Measurements from ENCODE around the gene TARS1. TPM values are rescaled to one million over a fixed set of nuclear protein-coding genes. Genes with fewer than 3 reads are reported as not detected.

The TARS1 gene
- total RNA-seq (2021) (324 and 333 TPM in 2 replicates), Bru-seq, nascent RNA (percentile 97 among the genes with signal in this experiment), BruChase-seq, experiment 1, labeled RNA remaining after a 2-hour chase (percentile 96 among the genes with signal in this experiment), BruChase-seq, experiment 2, labeled RNA remaining after a 6-hour chase (percentile 98 among the genes with signal in this experiment)
- long read RNA-seq, full-length matches to known transcripts = 484 of 554 reads
- long read RNA-seq, partial matches to known transcripts = 43 of 554 reads
- long read RNA-seq, other reads (novel, unspliced or antisense) = 27 of 554 reads

DNA sequence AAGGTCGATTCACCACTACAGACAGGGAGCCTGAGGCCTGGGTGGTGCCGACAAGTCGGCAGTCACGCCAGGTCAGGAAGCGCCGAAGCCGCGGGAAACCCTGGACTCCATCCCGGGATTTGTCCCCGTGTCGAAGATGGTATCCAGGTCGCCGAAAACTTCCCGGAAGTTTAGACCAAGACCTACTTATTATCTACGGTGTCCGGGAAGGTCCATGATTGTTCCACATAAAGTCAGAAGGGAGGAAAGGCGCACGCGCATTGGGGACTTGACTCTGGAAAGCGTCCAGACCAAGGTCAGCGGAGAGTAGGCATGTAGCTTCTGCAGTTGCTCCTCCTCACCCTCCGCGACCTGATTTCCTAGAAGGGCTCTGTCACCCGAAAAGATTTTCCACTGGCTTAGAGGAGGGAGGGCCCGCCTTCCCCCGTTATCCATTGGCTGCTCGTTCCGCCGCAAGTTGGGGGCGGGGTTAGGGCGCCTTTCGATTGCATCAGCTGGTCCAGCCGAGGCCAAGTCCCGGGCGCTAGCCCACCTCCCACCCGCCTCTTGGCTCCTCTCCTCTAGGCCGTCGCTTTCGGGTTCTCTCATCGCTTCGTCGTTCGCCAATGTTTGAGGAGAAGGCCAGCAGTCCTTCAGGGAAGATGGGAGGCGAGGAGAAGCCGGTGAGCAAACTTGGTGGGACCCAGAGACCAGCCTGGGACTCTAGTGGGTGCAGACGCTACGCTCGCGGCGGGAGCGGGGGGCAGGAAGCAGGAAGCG lies at the start of gene TARS1:
Gene TARS1, plus strand, starts transcription at position 484 of the 759 bp plus-strand sequence. Its CDS starts 122 bp downstream, at position 606.
- Histone ChIP-seq H3K27ac (ENCODE audit: low read depth, low read length, poor library complexity, severe bottlenecking) (peak within 1 kb of the TSS; percentile 96), H3K4me1 (ENCODE audit: insufficient read depth, low read length, poor library complexity, severe bottlenecking) (peaks cover 17% of the 10 kb centered on the region), H3K4me3 (ENCODE audit: low read depth, low read length, poor library complexity, severe bottlenecking) (peak within 1 kb of the TSS; percentile 74), H3K9me3 (ENCODE audit: low read depth, low read length, poor library complexity, severe bottlenecking) (no peaks in the 10 kb centered on the region), H3K36me3 (ENCODE audit: insufficient read depth, low read length, poor library complexity, severe bottlenecking) (peaks cover 19% of the 10 kb centered on the region), H3K27me3 (replicated peaks; ENCODE audit: insufficient read depth, low read depth, low read length, poor library complexity) (no peaks in the 10 kb centered on the region)
- intact Hi-C loops (cut with micrococcal nuclease; ENCODE audit: unreplicated experiment) = no loop called here
- DNase-seq (ENCODE audit: low spot score) = peak; percentile 99
- TF ChIP-seq, protein P1, sequence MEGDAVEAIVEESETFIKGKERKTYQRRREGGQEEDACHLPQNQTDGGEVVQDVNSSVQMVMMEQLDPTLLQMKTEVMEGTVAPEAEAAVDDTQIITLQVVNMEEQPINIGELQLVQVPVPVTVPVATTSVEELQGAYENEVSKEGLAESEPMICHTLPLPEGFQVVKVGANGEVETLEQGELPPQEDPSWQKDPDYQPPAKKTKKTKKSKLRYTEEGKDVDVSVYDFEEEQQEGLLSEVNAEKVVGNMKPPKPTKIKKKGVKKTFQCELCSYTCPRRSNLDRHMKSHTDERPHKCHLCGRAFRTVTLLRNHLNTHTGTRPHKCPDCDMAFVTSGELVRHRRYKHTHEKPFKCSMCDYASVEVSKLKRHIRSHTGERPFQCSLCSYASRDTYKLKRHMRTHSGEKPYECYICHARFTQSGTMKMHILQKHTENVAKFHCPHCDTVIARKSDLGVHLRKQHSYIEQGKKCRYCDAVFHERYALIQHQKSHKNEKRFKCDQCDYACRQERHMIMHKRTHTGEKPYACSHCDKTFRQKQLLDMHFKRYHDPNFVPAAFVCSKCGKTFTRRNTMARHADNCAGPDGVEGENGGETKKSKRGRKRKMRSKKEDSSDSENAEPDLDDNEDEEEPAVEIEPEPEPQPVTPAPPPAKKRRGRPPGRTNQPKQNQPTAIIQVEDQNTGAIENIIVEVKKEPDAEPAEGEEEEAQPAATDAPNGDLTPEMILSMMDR (conservative IDR thresholded peaks at IDR 0.05; ENCODE audit: low read depth, low read length) = no peak
- TF ChIP-seq EZH2 (IDR thresholded peaks at IDR 0.05; ENCODE audit: borderline replicate concordance, low read depth, low read length, poor library complexity, severe bottlenecking) = no peak
- POLR2A ChIA-PET (ENCODE audit: low non-redundant PET) = interaction anchor here (0.7 kb wide), 1 partner anchor 160 kb away, joined by 3 read pairs; no protein-coding TSS in a partner anchor
- CTCF ChIA-PET = interaction anchor here (1.0 kb wide), 1 partner anchor 529 kb away, joined by 3 read pairs; no protein-coding TSS in a partner anchor
- BruUV-seq (replicated peaks) = no TSS peak

GRCh38 chr5:33398501-33398900 lies 42.3 kb upstream of the TARS1 start:
- no peaks in the 10 kb centered on the region for H3K36me3 ChIP-seq (ENCODE audit: insufficient read depth, low read length, poor library complexity, severe bottlenecking)
- H3K4me1 ChIP-seq (ENCODE audit: insufficient read depth, low read length, poor library complexity, severe bottlenecking) = no peaks in the 10 kb centered on the region
- H3K27ac ChIP-seq (ENCODE audit: low read depth, low read length, poor library complexity, severe bottlenecking) = no peak overlapping the region
- BruUV-seq (replicated peaks) = no TSS peak
- no peaks in the 10 kb centered on the region for H3K9me3 ChIP-seq (ENCODE audit: low read depth, low read length, poor library complexity, severe bottlenecking)
- intact Hi-C loops (cut with micrococcal nuclease; ENCODE audit: unreplicated experiment) = no loop called here
- no peak overlapping the region for H3K4me3 ChIP-seq (ENCODE audit: low read depth, low read length, poor library complexity, severe bottlenecking)
- CTCF ChIA-PET = no interaction called here
- no peaks in the 10 kb centered on the region for H3K27me3 ChIP-seq (replicated peaks; ENCODE audit: insufficient read depth, low read depth, low read length, poor library complexity)
- TF ChIP-seq EZH2 (IDR thresholded peaks at IDR 0.05; ENCODE audit: borderline replicate concordance, low read depth, low read length, poor library complexity, severe bottlenecking) = no peak
- TF ChIP-seq, protein P1 (conservative IDR thresholded peaks at IDR 0.05; ENCODE audit: low read depth, low read length) = no peak
- no peak for DNase-seq (ENCODE audit: low spot score)
- POLR2A ChIA-PET (ENCODE audit: low non-redundant PET) = no interaction called here

DNA sequence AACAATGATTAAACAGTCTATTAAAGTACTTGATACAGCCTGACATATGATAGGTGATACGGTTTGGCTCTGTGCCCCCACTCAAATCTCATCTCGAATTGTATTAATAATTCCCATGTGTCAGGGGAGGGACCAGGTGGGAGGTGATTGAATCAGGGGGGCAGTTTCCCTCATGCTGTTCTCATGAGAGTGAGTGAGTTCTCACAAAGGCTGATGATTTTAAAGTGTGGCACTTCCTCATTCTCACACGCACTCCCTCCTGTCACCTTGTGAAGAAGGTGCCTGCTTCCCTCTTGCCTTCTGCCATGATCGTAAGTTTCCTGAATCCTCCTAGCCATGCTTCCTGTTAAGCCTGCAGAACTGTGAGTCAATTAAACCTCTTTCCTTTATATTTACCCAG lies 40.1 kb upstream of the TARS1 start:
- intact Hi-C loops (cut with micrococcal nuclease; ENCODE audit: unreplicated experiment) = no loop called here
- POLR2A ChIA-PET (ENCODE audit: low non-redundant PET) = no interaction called here
- H3K4me1 ChIP-seq (ENCODE audit: insufficient read depth, low read length, poor library complexity, severe bottlenecking) = no peaks in the 10 kb centered on the region
- CTCF ChIA-PET = no interaction called here
- no peaks in the 10 kb centered on the region for H3K27me3 ChIP-seq (replicated peaks; ENCODE audit: insufficient read depth, low read depth, low read length, poor library complexity)
- H3K27ac ChIP-seq (ENCODE audit: low read depth, low read length, poor library complexity, severe bottlenecking) = no peak overlapping the region
- no peak for DNase-seq (ENCODE audit: low spot score)
- H3K36me3 ChIP-seq (ENCODE audit: insufficient read depth, low read length, poor library complexity, severe bottlenecking) = no peaks in the 10 kb centered on the region
- no peaks in the 10 kb centered on the region for H3K9me3 ChIP-seq (ENCODE audit: low read depth, low read length, poor library complexity, severe bottlenecking)
- no peak for TF ChIP-seq EZH2 (IDR thresholded peaks at IDR 0.05; ENCODE audit: borderline replicate concordance, low read depth, low read length, poor library complexity, severe bottlenecking)
- TF ChIP-seq, protein P1 (conservative IDR thresholded peaks at IDR 0.05; ENCODE audit: low read depth, low read length) = no peak
- BruUV-seq (replicated peaks) = no TSS peak
- H3K4me3 ChIP-seq (ENCODE audit: low read depth, low read length, poor library complexity, severe bottlenecking) = no peak overlapping the region

All from A673 (cell line).